Measurements from ENCODE around the gene RALGAPA1. TPM values are rescaled to one million over a fixed set of nuclear protein-coding genes. Genes with fewer than 3 reads are reported as not detected.
A peak's percentile ranks its signal among the peaks of the same experiment; 100 is the strongest.
"Not testable (repeated sequence)": the region's sequence is repeated elsewhere in the genome, so short reads cannot be mapped to it uniquely, and the experiment has no call there.

The RALGAPA1 gene
- total RNA-seq, 1 experiment from 2014 or later, result 31.7 TPM

GRCh38 chr14:35844494-35844893 lies 35.4 kb upstream of the RALGAPA1 start:
- H3K4me1 Mint-ChIP-seq, result peaks cover 4% of the 10 kb centered on the region; the same call in 1 of the 2 replicates
- TF ChIP-seq ZNF121 (CRISPR knock-in tag; IDR thresholded peaks at IDR 0.05), result 0 out of 2 replicates have a peak, but pooled peaks have one; percentile 38
- TF ChIP-seq ELF4 (CRISPR knock-in tag; IDR thresholded peaks at IDR 0.05; ENCODE audit: low read depth), result no peak
- TF ChIP-seq TP53 (CRISPR knock-in tag; IDR thresholded peaks at IDR 0.05), result no peak
- no peak for TF ChIP-seq TEAD1 (CRISPR knock-in tag; IDR thresholded peaks at IDR 0.05)
- TF ChIP-seq, protein P1, sequence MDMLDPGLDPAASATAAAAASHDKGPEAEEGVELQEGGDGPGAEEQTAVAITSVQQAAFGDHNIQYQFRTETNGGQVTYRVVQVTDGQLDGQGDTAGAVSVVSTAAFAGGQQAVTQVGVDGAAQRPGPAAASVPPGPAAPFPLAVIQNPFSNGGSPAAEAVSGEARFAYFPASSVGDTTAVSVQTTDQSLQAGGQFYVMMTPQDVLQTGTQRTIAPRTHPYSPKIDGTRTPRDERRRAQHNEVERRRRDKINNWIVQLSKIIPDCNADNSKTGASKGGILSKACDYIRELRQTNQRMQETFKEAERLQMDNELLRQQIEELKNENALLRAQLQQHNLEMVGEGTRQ (CRISPR knock-in tag; IDR thresholded peaks at IDR 0.05), result no peak
- DNase-seq (ENCODE audit: low spot score), result no peak
- H3K9me3 Mint-ChIP-seq, result peaks cover 29% of the 10 kb centered on the region
- no peak for ATAC-seq
- no peak overlapping the region for H3K27ac Mint-ChIP-seq
- no peaks in the 10 kb centered on the region; the same call in 1 of the 2 replicates for H3K27me3 Mint-ChIP-seq (ENCODE audit: low read depth)
- no peak overlapping the region for H3K4me3 Mint-ChIP-seq
- POLR2A ChIA-PET, result no interaction called here
- H3K36me3 Mint-ChIP-seq, result peaks cover 54% of the 10 kb centered on the region
- CTCF ChIA-PET, result no interaction called here

- H3K27me3 Mint-ChIP-seq (ENCODE audit: low read depth); H3K4me1 Mint-ChIP-seq; DNase-seq (ENCODE audit: low spot score); POLR2A ChIA-PET; ATAC-seq; H3K27ac Mint-ChIP-seq; H3K4me3 Mint-ChIP-seq: not testable (repeated sequence)
- CTCF ChIA-PET, result interaction anchor here (1.5 kb wide), 1 partner anchor 28 kb away, joined by 5 read pairs; no protein-coding TSS in a partner anchor
- peaks cover 73% of the 10 kb centered on the region for H3K36me3 Mint-ChIP-seq
- H3K9me3 Mint-ChIP-seq, result peaks cover 33% of the 10 kb centered on the region
Measured at GRCh38 chr14:35842245-35842644, 33.1 kb upstream of the RALGAPA1 start.

DNA sequence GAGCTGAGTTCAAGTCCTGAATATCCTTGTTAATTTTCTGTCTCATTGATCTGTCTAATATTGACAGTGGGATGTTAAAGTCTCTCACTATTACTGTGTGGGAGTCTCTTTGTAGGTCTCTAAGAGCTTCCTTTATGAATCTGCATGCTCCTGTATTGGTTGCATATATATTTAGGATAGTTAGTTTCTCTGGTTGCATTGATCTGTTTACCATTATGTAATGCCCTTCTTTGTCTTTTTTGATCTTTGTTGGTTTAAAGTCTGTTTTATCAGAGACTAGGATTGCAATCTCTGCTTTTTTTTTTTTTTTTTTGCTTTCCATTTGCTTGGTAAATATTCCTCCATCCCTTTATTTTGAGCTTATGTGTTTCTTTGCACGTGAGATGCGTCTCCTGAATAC lies 32.6 kb upstream of the RALGAPA1 start:
- H3K4me1 Mint-ChIP-seq; ATAC-seq; H3K4me3 Mint-ChIP-seq; DNase-seq (ENCODE audit: low spot score); H3K27me3 Mint-ChIP-seq (ENCODE audit: low read depth); H3K27ac Mint-ChIP-seq; POLR2A ChIA-PET: not testable (repeated sequence)
- H3K36me3 Mint-ChIP-seq, result peaks cover 77% of the 10 kb centered on the region
- CTCF ChIA-PET, result interaction anchor here (1.5 kb wide), 1 partner anchor 27 kb away, joined by 5 read pairs; no protein-coding TSS in a partner anchor
- peaks cover 33% of the 10 kb centered on the region for H3K9me3 Mint-ChIP-seq

- Mint-ChIP-seq H3K27me3 (ENCODE audit: low read depth) (no peaks in the 10 kb centered on the region), H3K27ac (no peak overlapping the region), H3K4me3 (no peak overlapping the region), H3K4me1 (no peaks in the 10 kb centered on the region), H3K36me3 (peaks cover 56% of the 10 kb centered on the region), H3K9me3 (peaks cover 10% of the 10 kb centered on the region; the same call in 1 of the 2 replicates)
- CTCF ChIA-PET, result interaction anchor here (0.5 kb wide), 1 partner anchor 660 kb away, joined by 3 read pairs; no protein-coding TSS in a partner anchor
- ATAC-seq, result no peak
- DNase-seq (ENCODE audit: low spot score), result no peak
- TF ChIP-seq ZNF121 (CRISPR knock-in tag; IDR thresholded peaks at IDR 0.05), result no peak
- TF ChIP-seq NFATC4 (CRISPR knock-in tag; IDR thresholded peaks at IDR 0.05), result no peak
- TF ChIP-seq CREM (CRISPR knock-in tag; IDR thresholded peaks at IDR 0.05), result no peak
- TF ChIP-seq TP53 (CRISPR knock-in tag; IDR thresholded peaks at IDR 0.05), result no peak
- no peak for TF ChIP-seq ZNF416 (CRISPR knock-in tag; IDR thresholded peaks at IDR 0.05)
- no peak for TF ChIP-seq MYBL2 (CRISPR knock-in tag; IDR thresholded peaks at IDR 0.05)
- no peak for TF ChIP-seq RORB (CRISPR knock-in tag; IDR thresholded peaks at IDR 0.05)
- no peak for TF ChIP-seq ATF6 (CRISPR knock-in tag; IDR thresholded peaks at IDR 0.05)
- TF ChIP-seq TEAD4 (CRISPR knock-in tag; IDR thresholded peaks at IDR 0.05), result no peak
- TF ChIP-seq RELA (CRISPR knock-in tag; IDR thresholded peaks at IDR 0.05; ENCODE audit: borderline replicate concordance), result no peak
- TF ChIP-seq SMAD3 (CRISPR knock-in tag; IDR thresholded peaks at IDR 0.05; ENCODE audit: borderline replicate concordance), result no peak
- no peak for TF ChIP-seq CREB1 (CRISPR knock-in tag; IDR thresholded peaks at IDR 0.05)
- no peak for TF ChIP-seq TCF7 (CRISPR knock-in tag; IDR thresholded peaks at IDR 0.05; ENCODE audit: low read depth)
- no peak for TF ChIP-seq TEAD1 (CRISPR knock-in tag; IDR thresholded peaks at IDR 0.05)
- no peak for TF ChIP-seq JUN (CRISPR knock-in tag; IDR thresholded peaks at IDR 0.05)
- TF ChIP-seq, protein P2, sequence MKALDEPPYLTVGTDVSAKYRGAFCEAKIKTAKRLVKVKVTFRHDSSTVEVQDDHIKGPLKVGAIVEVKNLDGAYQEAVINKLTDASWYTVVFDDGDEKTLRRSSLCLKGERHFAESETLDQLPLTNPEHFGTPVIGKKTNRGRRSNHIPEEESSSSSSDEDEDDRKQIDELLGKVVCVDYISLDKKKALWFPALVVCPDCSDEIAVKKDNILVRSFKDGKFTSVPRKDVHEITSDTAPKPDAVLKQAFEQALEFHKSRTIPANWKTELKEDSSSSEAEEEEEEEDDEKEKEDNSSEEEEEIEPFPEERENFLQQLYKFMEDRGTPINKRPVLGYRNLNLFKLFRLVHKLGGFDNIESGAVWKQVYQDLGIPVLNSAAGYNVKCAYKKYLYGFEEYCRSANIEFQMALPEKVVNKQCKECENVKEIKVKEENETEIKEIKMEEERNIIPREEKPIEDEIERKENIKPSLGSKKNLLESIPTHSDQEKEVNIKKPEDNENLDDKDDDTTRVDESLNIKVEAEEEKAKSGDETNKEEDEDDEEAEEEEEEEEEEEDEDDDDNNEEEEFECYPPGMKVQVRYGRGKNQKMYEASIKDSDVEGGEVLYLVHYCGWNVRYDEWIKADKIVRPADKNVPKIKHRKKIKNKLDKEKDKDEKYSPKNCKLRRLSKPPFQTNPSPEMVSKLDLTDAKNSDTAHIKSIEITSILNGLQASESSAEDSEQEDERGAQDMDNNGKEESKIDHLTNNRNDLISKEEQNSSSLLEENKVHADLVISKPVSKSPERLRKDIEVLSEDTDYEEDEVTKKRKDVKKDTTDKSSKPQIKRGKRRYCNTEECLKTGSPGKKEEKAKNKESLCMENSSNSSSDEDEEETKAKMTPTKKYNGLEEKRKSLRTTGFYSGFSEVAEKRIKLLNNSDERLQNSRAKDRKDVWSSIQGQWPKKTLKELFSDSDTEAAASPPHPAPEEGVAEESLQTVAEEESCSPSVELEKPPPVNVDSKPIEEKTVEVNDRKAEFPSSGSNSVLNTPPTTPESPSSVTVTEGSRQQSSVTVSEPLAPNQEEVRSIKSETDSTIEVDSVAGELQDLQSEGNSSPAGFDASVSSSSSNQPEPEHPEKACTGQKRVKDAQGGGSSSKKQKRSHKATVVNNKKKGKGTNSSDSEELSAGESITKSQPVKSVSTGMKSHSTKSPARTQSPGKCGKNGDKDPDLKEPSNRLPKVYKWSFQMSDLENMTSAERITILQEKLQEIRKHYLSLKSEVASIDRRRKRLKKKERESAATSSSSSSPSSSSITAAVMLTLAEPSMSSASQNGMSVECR (CRISPR knock-in tag; IDR thresholded peaks at IDR 0.05; ENCODE audit: borderline replicate concordance), result no peak
- TF ChIP-seq, protein P3, sequence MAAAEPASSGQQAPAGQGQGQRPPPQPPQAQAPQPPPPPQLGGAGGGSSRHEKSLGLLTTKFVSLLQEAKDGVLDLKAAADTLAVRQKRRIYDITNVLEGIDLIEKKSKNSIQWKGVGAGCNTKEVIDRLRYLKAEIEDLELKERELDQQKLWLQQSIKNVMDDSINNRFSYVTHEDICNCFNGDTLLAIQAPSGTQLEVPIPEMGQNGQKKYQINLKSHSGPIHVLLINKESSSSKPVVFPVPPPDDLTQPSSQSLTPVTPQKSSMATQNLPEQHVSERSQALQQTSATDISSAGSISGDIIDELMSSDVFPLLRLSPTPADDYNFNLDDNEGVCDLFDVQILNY (CRISPR knock-in tag; IDR thresholded peaks at IDR 0.05), result no peak
- no peak for TF ChIP-seq IRF2 (CRISPR knock-in tag; IDR thresholded peaks at IDR 0.05; ENCODE audit: borderline replicate concordance, low read depth)
- POLR2A ChIA-PET, result no interaction called here
Measured at GRCh38 chr14:35835208-35835982, 26.3 kb upstream of the RALGAPA1 start.

Measured in WTC11 (cell line).